ENCODE data around the gene OBSCN.
A peak's percentile ranks its signal among the peaks of the same experiment; 100 is the strongest.

The OBSCN gene

DNA sequence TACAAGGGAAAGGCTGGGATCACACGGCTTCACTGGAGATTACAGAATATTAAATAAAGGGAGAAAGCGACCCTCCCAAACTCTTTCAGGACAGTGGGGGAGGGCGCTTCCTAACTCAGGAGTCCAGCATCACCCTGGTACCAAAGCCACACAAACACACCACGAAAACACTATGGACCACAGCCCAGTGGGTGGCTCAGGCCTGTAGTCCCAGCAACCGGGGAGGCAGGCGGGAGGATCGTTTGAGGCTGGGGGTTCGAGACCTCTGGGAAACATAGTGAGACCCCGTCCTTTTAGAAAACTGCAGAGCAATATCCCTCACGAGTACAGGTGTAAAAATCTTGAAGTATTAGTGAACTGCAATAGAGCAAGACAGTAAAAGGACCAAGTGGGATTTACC is 182.8 kb downstream of the OBSCN start:
- H3K9me3 Mint-ChIP-seq (ENCODE audit: low read depth) = no peaks in the 10 kb centered on the region
- H3K27ac Mint-ChIP-seq = no peak overlapping the region
- no peak overlapping the region for H3K4me3 Mint-ChIP-seq
- no peaks in the 10 kb centered on the region for H3K4me1 Mint-ChIP-seq (ENCODE audit: low read depth)
- no peaks in the 10 kb centered on the region for H3K36me3 Mint-ChIP-seq
- no peaks in the 10 kb centered on the region for H3K27me3 Mint-ChIP-seq

- Mint-ChIP-seq H3K9me3 (ENCODE audit: low read depth) (no peaks in the 10 kb centered on the region), H3K36me3 (no peaks in the 10 kb centered on the region), H3K4me1 (ENCODE audit: low read depth) (no peaks in the 10 kb centered on the region), H3K27me3 (no peaks in the 10 kb centered on the region), H3K4me3 (no peak overlapping the region), H3K27ac (no peak overlapping the region)
These were observed 183.7 kb downstream of the OBSCN start for GRCh38 chr1:228391411-228392020.

DNA sequence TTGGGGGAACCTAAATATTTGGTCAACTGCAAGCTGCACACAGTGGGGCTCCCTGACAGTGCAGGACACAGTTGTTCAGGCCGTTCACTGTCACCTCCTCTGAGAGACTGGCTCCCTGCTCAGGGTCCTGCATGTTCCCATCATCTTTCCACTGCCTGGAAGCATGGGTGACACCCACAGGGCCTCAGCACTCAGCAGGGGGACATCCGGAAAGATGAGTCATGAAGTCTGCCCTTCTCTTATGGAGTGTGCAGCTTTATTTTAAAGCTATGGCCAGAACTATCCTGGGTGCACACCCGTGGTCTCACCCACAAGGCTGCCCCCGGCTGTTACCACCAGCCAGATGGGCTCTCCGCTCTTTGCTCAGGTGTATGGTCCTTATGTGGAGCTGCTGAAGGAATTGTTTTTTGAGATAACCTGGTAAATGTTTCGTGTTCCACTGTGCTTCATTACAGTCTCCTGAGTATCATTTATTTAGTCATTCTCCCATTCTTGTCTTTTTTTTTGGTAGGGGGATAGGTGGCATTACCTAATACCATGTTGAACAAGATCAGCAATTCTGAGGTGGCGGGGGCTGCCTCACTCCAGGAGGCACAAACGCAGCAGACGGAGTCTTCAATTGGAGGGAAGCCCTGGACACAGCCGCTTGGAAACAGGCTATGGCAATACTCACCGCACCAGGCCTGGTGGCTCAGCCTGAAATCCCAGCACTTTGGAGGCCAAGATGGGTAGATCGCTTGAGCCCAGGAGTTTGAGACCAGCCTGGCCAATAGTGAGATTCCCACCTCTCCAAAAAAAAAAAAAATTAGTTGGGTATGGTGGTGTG is 184.5 kb downstream of the OBSCN start:
- Mint-ChIP-seq H3K9me3 (ENCODE audit: low read depth) (no peaks in the 10 kb centered on the region), H3K36me3 (no peaks in the 10 kb centered on the region), H3K27ac (no peak overlapping the region), H3K27me3 (no peaks in the 10 kb centered on the region), H3K4me1 (ENCODE audit: low read depth) (no peaks in the 10 kb centered on the region), H3K4me3 (no peak overlapping the region)

DNA sequence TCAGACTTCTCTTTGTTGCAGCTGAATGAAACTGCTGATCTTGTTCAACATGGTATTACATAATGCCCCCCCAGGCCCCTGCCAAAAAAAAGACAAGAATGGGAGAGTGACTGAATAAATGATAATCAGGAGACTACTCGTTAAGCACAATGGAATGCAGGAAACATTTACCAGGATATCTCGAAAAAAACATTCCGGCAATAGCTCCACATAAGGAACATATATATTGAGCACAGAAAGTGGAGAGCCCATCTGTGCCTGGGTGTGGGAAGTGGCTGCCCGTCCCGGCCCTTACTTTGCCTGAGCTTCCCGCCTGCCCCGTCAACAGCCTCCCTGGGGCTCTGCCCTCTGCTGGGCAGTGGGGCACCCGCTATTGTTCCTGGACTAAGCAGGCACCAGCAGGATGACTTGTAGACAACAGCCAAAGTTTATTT is 185.4 kb downstream of the OBSCN start:
- Mint-ChIP-seq H3K27ac (peak overlapping the region; percentile 16), H3K27me3 (no peaks in the 10 kb centered on the region), H3K4me1 (ENCODE audit: low read depth) (peaks cover 8% of the 10 kb centered on the region), H3K4me3 (no peak overlapping the region), H3K9me3 (ENCODE audit: low read depth) (no peaks in the 10 kb centered on the region), H3K36me3 (no peaks in the 10 kb centered on the region)

- H3K4me1 Mint-ChIP-seq (ENCODE audit: low read depth) = peaks cover 11% of the 10 kb centered on the region
- no peak overlapping the region for H3K4me3 Mint-ChIP-seq
- H3K27ac Mint-ChIP-seq = no peak overlapping the region
- H3K9me3 Mint-ChIP-seq (ENCODE audit: low read depth) = no peaks in the 10 kb centered on the region
- no peaks in the 10 kb centered on the region for H3K27me3 Mint-ChIP-seq
- H3K36me3 Mint-ChIP-seq = no peaks in the 10 kb centered on the region
These were observed 186.1 kb downstream of the OBSCN start for GRCh38 chr1:228393811-228394570.

DNA sequence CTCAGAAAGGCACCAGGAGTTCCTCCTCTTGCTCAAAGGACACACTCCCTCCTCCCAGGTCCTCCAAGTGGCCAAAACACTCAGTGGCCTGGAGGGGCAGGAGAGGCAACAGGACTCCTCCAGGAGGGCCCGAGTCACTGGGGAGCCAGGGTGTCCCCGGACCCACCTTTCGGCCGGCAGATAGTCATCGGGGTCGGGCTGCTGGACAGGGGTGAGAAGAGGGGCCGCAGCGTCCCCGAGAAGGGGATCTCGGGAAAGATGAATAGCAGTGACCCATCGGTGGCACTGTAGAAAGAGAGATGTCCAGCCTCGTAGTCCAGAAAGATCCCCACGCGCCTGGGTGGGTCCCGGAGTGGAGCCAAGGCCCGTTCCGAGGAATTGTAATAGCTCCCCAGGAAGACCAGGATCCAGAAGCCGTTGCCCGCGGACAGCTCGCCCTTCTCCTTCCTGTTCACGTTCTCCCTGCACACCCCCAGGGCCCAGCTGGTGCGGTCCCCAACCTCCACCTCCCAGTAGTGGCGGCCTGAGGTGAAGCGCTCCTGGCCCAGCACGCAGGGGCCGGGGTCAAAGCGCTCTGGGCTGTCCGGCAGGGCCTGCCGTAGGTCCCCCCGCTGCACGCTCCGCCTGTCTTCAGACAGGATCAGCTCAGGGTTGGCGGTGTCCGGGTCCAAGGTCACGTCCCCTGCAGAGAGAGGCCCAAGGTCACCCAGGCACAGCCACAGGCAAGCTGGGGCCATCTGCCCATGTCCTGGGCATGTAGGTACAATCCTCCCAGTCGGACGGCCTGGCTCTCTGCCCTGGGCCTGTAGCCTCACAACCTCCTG is 186.9 kb downstream of the OBSCN start:
- H3K4me3 Mint-ChIP-seq = no peak overlapping the region
- H3K27ac Mint-ChIP-seq = no peak overlapping the region
- H3K36me3 Mint-ChIP-seq = no peaks in the 10 kb centered on the region
- H3K9me3 Mint-ChIP-seq (ENCODE audit: low read depth) = no peaks in the 10 kb centered on the region
- no peaks in the 10 kb centered on the region for H3K27me3 Mint-ChIP-seq
- peaks cover 13% of the 10 kb centered on the region for H3K4me1 Mint-ChIP-seq (ENCODE audit: low read depth)

DNA sequence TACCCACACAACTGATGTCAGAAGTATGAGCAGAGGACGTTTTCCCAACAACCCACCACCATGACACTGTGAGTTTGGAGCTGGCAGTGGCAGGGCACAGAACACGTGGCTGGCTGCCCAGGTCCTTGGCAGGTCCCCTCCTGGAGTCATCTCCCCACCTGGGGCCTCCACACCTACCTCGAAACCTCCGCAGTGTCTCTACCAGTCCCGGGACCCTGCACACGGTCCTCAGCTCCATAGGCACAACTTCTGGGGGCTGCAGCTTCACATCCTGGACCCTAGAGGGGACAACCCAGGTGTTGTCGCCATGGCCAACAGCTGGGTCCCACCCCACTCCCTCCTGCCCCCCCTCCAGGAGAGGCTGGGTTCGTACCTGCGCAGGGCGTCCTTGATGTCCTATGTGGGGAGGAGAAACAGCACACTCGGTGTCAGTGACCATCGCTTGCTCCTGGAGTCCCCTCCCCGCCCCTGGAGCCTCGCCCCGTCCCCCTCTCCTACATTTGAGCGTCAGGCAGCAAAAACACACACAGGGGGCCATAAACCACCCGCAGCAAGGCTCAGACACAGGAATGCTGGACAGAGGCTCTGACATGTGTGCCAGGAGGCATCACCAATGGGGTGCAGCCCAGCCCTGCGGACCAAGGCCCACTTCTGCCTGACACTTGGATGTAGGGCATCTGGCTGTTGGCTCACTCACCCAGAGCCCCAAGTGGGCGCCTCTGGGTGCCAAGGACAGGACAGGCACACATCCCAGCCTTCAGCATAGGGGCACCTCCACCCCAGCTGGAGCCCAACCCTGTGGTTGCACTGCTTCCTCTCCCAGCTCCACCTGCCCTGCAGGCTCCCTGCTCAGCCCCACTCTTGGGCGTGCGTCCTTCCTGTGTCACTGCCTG is 189.2 kb downstream of the OBSCN start:
- peaks cover 22% of the 10 kb centered on the region for H3K4me1 Mint-ChIP-seq (ENCODE audit: low read depth)
- H3K9me3 Mint-ChIP-seq (ENCODE audit: low read depth) = no peaks in the 10 kb centered on the region
- H3K4me3 Mint-ChIP-seq = no peak overlapping the region
- no peaks in the 10 kb centered on the region for H3K27me3 Mint-ChIP-seq
- H3K27ac Mint-ChIP-seq = peak overlapping the region; percentile 71
- H3K36me3 Mint-ChIP-seq = no peaks in the 10 kb centered on the region

- Mint-ChIP-seq H3K4me3 (no peak overlapping the region), H3K9me3 (ENCODE audit: low read depth) (no peaks in the 10 kb centered on the region), H3K27ac (peak overlapping the region; percentile 71), H3K36me3 (no peaks in the 10 kb centered on the region), H3K27me3 (no peaks in the 10 kb centered on the region), H3K4me1 (ENCODE audit: low read depth) (peaks cover 31% of the 10 kb centered on the region)
These were observed 190.1 kb downstream of the OBSCN start for GRCh38 chr1:228397966-228398365.

DNA sequence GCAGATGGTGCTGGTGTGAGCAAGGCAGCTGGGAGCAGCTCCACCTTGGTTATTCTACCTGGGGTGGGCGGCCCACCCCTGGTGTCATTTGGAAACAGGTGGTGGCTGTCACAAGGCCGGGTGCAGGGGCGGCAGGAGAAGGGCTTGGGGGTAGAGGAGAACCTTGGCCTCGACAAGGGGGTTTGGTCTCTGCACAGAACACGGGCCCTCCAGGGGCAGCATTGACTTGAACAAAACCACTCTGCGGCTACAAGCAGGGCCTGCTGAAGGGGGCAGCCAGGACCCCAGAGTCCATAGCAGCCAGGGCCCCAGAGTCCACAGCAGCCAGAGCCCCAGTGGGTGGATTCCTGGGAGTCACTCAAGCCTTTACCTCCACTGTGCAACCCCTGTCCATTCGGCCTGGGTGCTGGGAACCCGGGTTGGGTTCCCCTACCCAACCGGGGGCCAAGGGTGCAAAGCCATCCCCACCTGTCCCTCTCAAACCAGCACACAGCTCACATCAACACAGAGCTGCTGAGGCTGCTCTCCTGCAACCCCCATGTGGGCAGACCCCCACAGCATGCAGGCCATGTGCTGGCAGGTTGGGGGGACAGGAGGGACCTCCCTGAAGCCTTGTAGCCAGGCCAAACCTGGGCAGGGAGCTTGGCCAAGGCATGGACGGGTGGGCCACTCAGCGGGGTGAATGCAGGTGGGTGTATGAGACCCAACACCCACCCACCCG is 191.1 kb downstream of the OBSCN start:
- Mint-ChIP-seq H3K27ac (no peak overlapping the region), H3K4me1 (ENCODE audit: low read depth) (peaks cover 41% of the 10 kb centered on the region), H3K4me3 (no peak overlapping the region), H3K9me3 (ENCODE audit: low read depth) (no peaks in the 10 kb centered on the region), H3K36me3 (no peaks in the 10 kb centered on the region), H3K27me3 (no peaks in the 10 kb centered on the region)

GRCh38 chr1:228399531-228400236 is 191.8 kb downstream of the OBSCN start:
- Mint-ChIP-seq H3K9me3 (ENCODE audit: low read depth) (no peaks in the 10 kb centered on the region), H3K4me1 (ENCODE audit: low read depth) (peaks cover 49% of the 10 kb centered on the region), H3K36me3 (no peaks in the 10 kb centered on the region), H3K27me3 (no peaks in the 10 kb centered on the region), H3K4me3 (no peak overlapping the region), H3K27ac (no peak overlapping the region)

GRCh38 chr1:228400237-228400651 is 192.4 kb downstream of the OBSCN start:
- H3K4me3 Mint-ChIP-seq = no peak overlapping the region
- H3K36me3 Mint-ChIP-seq = no peaks in the 10 kb centered on the region
- no peak overlapping the region for H3K27ac Mint-ChIP-seq
- H3K4me1 Mint-ChIP-seq (ENCODE audit: low read depth) = peaks cover 54% of the 10 kb centered on the region
- H3K9me3 Mint-ChIP-seq (ENCODE audit: low read depth) = no peaks in the 10 kb centered on the region
- no peaks in the 10 kb centered on the region for H3K27me3 Mint-ChIP-seq

GRCh38 chr1:228400692-228401454 is 193.0 kb downstream of the OBSCN start:
- Mint-ChIP-seq H3K9me3 (ENCODE audit: low read depth) (no peaks in the 10 kb centered on the region), H3K4me1 (ENCODE audit: low read depth) (peaks cover 57% of the 10 kb centered on the region), H3K27ac (no peak overlapping the region), H3K27me3 (no peaks in the 10 kb centered on the region), H3K36me3 (no peaks in the 10 kb centered on the region), H3K4me3 (no peak overlapping the region)

Data from activated naive CD8-positive, alpha-beta T cell (primary cell).